ENCODE measurements around the gene ELFN2.

ELFN2 gene

GRCh38 chr22:37353839-37354238 lies 73.4 kb downstream of the ELFN2 start:
- Histone ChIP-seq H2BK5ac (ENCODE audit: low read length) (no peak overlapping the region), H3K27me3 (ENCODE audit: insufficient read depth, low read length, poor library complexity) (no peaks in the 10 kb centered on the region), H3K9ac (ENCODE audit: low read length) (no peak overlapping the region), H3K4me3 (ENCODE audit: low read length) (no peak overlapping the region), H4K8ac (ENCODE audit: low read depth, low read length) (no peak overlapping the region), H3K56ac (ENCODE audit: low read length) (no peak overlapping the region), H3K23ac (ENCODE audit: low read length) (no peak overlapping the region), H3K79me1 (ENCODE audit: low read length) (no peaks in the 10 kb centered on the region), H2BK15ac (replicated peaks; ENCODE audit: low read depth) (no peak overlapping the region), H2AK5ac (ENCODE audit: low read length) (no peak overlapping the region), H3K18ac (ENCODE audit: low read length) (no peak overlapping the region), H3K27ac (ENCODE audit: low read depth, low read length) (no peak overlapping the region), H3K36me3 (ENCODE audit: control insufficient read depth, insufficient read depth, low read length) (no peaks in the 10 kb centered on the region), H3K4me2 (ENCODE audit: low read length) (no peak overlapping the region), H3K4ac (ENCODE audit: low read depth, low read length) (no peak overlapping the region), H4K5ac (ENCODE audit: low read length) (no peak overlapping the region), H2BK120ac (ENCODE audit: low read depth, low read length) (no peak overlapping the region), H3K79me2 (ENCODE audit: control insufficient read depth, insufficient read depth, low read length) (no peaks in the 10 kb centered on the region), H3K4me1 (ENCODE audit: control insufficient read depth, low read depth, low read length) (no peaks in the 10 kb centered on the region)
- no CpG with 5 or more reads among the region's 16 CpGs for WGBS (ENCODE audit: extremely low coverage, insufficient coverage, low lambda C conversion rate)
- no peak for DNase-seq

GRCh38 chr22:37352481-37352880 lies 74.8 kb downstream of the ELFN2 start:
- H3K18ac ChIP-seq (ENCODE audit: low read length) = no peak overlapping the region
- no peak overlapping the region for H3K56ac ChIP-seq (ENCODE audit: low read length)
- no peaks in the 10 kb centered on the region for H3K79me1 ChIP-seq (ENCODE audit: low read length)
- no peak overlapping the region for H2AK5ac ChIP-seq (ENCODE audit: low read length)
- no peak for DNase-seq
- no peak overlapping the region for H3K4ac ChIP-seq (ENCODE audit: low read depth, low read length)
- no peak overlapping the region for H2BK5ac ChIP-seq (ENCODE audit: low read length)
- no peak overlapping the region for H2BK120ac ChIP-seq (ENCODE audit: low read depth, low read length)
- no peak overlapping the region for H4K5ac ChIP-seq (ENCODE audit: low read length)
- H3K4me3 ChIP-seq (ENCODE audit: low read length) = no peak overlapping the region
- no peak overlapping the region for H3K4me2 ChIP-seq (ENCODE audit: low read length)
- H2BK15ac ChIP-seq (replicated peaks; ENCODE audit: low read depth) = no peak overlapping the region
- no peak overlapping the region for H4K8ac ChIP-seq (ENCODE audit: low read depth, low read length)
- H3K27ac ChIP-seq (ENCODE audit: low read depth, low read length) = no peak overlapping the region
- H3K36me3 ChIP-seq (ENCODE audit: control insufficient read depth, insufficient read depth, low read length) = no peaks in the 10 kb centered on the region
- H3K9ac ChIP-seq (ENCODE audit: low read length) = no peak overlapping the region
- H3K23ac ChIP-seq (ENCODE audit: low read length) = no peak overlapping the region
- H3K27me3 ChIP-seq (ENCODE audit: insufficient read depth, low read length, poor library complexity) = no peaks in the 10 kb centered on the region
- H3K79me2 ChIP-seq (ENCODE audit: control insufficient read depth, insufficient read depth, low read length) = no peaks in the 10 kb centered on the region
- no CpG with 5 or more reads among the region's 7 CpGs for WGBS (ENCODE audit: extremely low coverage, insufficient coverage, low lambda C conversion rate)
- H3K4me1 ChIP-seq (ENCODE audit: control insufficient read depth, low read depth, low read length) = no peaks in the 10 kb centered on the region

- H2BK15ac ChIP-seq (replicated peaks; ENCODE audit: low read depth) = no peak overlapping the region
- DNase-seq = no peak
- no CpG with 5 or more reads among the region's 3 CpGs for WGBS (ENCODE audit: extremely low coverage, insufficient coverage, low lambda C conversion rate)
- no peak overlapping the region for H3K18ac ChIP-seq (ENCODE audit: low read length)
- H3K9ac ChIP-seq (ENCODE audit: low read length) = no peak overlapping the region
- H3K79me1 ChIP-seq (ENCODE audit: low read length) = no peaks in the 10 kb centered on the region
- H3K79me2 ChIP-seq (ENCODE audit: control insufficient read depth, insufficient read depth, low read length) = no peaks in the 10 kb centered on the region
- no peak overlapping the region for H4K5ac ChIP-seq (ENCODE audit: low read length)
- no peaks in the 10 kb centered on the region for H3K36me3 ChIP-seq (ENCODE audit: control insufficient read depth, insufficient read depth, low read length)
- H2BK120ac ChIP-seq (ENCODE audit: low read depth, low read length) = no peak overlapping the region
- H3K4me2 ChIP-seq (ENCODE audit: low read length) = no peak overlapping the region
- no peak overlapping the region for H2BK5ac ChIP-seq (ENCODE audit: low read length)
- H3K27me3 ChIP-seq (ENCODE audit: insufficient read depth, low read length, poor library complexity) = no peaks in the 10 kb centered on the region
- H3K23ac ChIP-seq (ENCODE audit: low read length) = no peak overlapping the region
- H3K4me3 ChIP-seq (ENCODE audit: low read length) = no peak overlapping the region
- H3K4ac ChIP-seq (ENCODE audit: low read depth, low read length) = no peak overlapping the region
- no peak overlapping the region for H4K8ac ChIP-seq (ENCODE audit: low read depth, low read length)
- H3K4me1 ChIP-seq (ENCODE audit: control insufficient read depth, low read depth, low read length) = no peaks in the 10 kb centered on the region
- H3K27ac ChIP-seq (ENCODE audit: low read depth, low read length) = no peak overlapping the region
- H3K56ac ChIP-seq (ENCODE audit: low read length) = no peak overlapping the region
- H2AK5ac ChIP-seq (ENCODE audit: low read length) = no peak overlapping the region
These were observed 76.0 kb downstream of the ELFN2 start for GRCh38 chr22:37351232-37351631.

GRCh38 chr22:37349043-37349814 lies 78.0 kb downstream of the ELFN2 start:
- Histone ChIP-seq H3K27me3 (ENCODE audit: insufficient read depth, low read length, poor library complexity) (no peaks in the 10 kb centered on the region), H3K23ac (ENCODE audit: low read length) (no peak overlapping the region)
- no peak for DNase-seq

GRCh38 chr22:37346505-37346895 lies 80.8 kb downstream of the ELFN2 start:
- no CpG with 5 or more reads among the region's 7 CpGs for WGBS (ENCODE audit: extremely low coverage, insufficient coverage, low lambda C conversion rate)
- no peaks in the 10 kb centered on the region for H3K79me2 ChIP-seq (ENCODE audit: control insufficient read depth, insufficient read depth, low read length)

More at GRCh38 chr22:37349043-37349814, 78.0 kb downstream of the ELFN2 start:
- no peak overlapping the region for H3K56ac ChIP-seq (ENCODE audit: low read length)
- no peaks in the 10 kb centered on the region for H3K79me2 ChIP-seq (ENCODE audit: control insufficient read depth, insufficient read depth, low read length)
- no peak overlapping the region for H3K4me2 ChIP-seq (ENCODE audit: low read length)
- H3K79me1 ChIP-seq (ENCODE audit: low read length) = no peaks in the 10 kb centered on the region
- no peak overlapping the region for H3K4me3 ChIP-seq (ENCODE audit: low read length)
- H2AK5ac ChIP-seq (ENCODE audit: low read length) = no peak overlapping the region
- H3K27ac ChIP-seq (ENCODE audit: low read depth, low read length) = no peak overlapping the region
- no peak overlapping the region for H2BK5ac ChIP-seq (ENCODE audit: low read length)
- H3K4me1 ChIP-seq (ENCODE audit: control insufficient read depth, low read depth, low read length) = no peaks in the 10 kb centered on the region
- no peak overlapping the region for H4K8ac ChIP-seq (ENCODE audit: low read depth, low read length)
- no CpG with 5 or more reads among the region's 19 CpGs for WGBS (ENCODE audit: extremely low coverage, insufficient coverage, low lambda C conversion rate)
- no peak overlapping the region for H2BK120ac ChIP-seq (ENCODE audit: low read depth, low read length)
- H4K5ac ChIP-seq (ENCODE audit: low read length) = no peak overlapping the region
- H3K9ac ChIP-seq (ENCODE audit: low read length) = no peak overlapping the region
- no peaks in the 10 kb centered on the region for H3K36me3 ChIP-seq (ENCODE audit: control insufficient read depth, insufficient read depth, low read length)
- no peak overlapping the region for H3K4ac ChIP-seq (ENCODE audit: low read depth, low read length)
- no peak overlapping the region for H2BK15ac ChIP-seq (replicated peaks; ENCODE audit: low read depth)
- no peak overlapping the region for H3K18ac ChIP-seq (ENCODE audit: low read length)

More at GRCh38 chr22:37346505-37346895, 80.8 kb downstream of the ELFN2 start:
- no peaks in the 10 kb centered on the region for H3K27me3 ChIP-seq (ENCODE audit: insufficient read depth, low read length, poor library complexity)
- H3K4me2 ChIP-seq (ENCODE audit: low read length) = no peak overlapping the region
- no peak overlapping the region for H3K9ac ChIP-seq (ENCODE audit: low read length)
- no peak overlapping the region for H2BK5ac ChIP-seq (ENCODE audit: low read length)
- no peak overlapping the region for H3K18ac ChIP-seq (ENCODE audit: low read length)
- H2BK120ac ChIP-seq (ENCODE audit: low read depth, low read length) = no peak overlapping the region
- H3K36me3 ChIP-seq (ENCODE audit: control insufficient read depth, insufficient read depth, low read length) = no peaks in the 10 kb centered on the region
- no peak overlapping the region for H4K5ac ChIP-seq (ENCODE audit: low read length)
- no peak overlapping the region for H4K8ac ChIP-seq (ENCODE audit: low read depth, low read length)
- H2BK15ac ChIP-seq (replicated peaks; ENCODE audit: low read depth) = no peak overlapping the region
- no peak overlapping the region for H2AK5ac ChIP-seq (ENCODE audit: low read length)
- DNase-seq = no peak
- no peak overlapping the region for H3K4ac ChIP-seq (ENCODE audit: low read depth, low read length)
- no peaks in the 10 kb centered on the region for H3K4me1 ChIP-seq (ENCODE audit: control insufficient read depth, low read depth, low read length)
- no peak overlapping the region for H3K56ac ChIP-seq (ENCODE audit: low read length)
- no peak overlapping the region for H3K27ac ChIP-seq (ENCODE audit: low read depth, low read length)
- H3K79me1 ChIP-seq (ENCODE audit: low read length) = no peaks in the 10 kb centered on the region
- H3K4me3 ChIP-seq (ENCODE audit: low read length) = no peak overlapping the region
- H3K23ac ChIP-seq (ENCODE audit: low read length) = no peak overlapping the region
